ENCODE measurements around the gene GTSF1L.

Gene GTSF1L

GRCh38 chr20:43715511-43715910 lies 11.3 kb downstream of the GTSF1L start:
- no peak for DNase-seq

GRCh38 chr20:43715044-43715443 lies 11.8 kb downstream of the GTSF1L start:
- DNase-seq = no peak

DNA sequence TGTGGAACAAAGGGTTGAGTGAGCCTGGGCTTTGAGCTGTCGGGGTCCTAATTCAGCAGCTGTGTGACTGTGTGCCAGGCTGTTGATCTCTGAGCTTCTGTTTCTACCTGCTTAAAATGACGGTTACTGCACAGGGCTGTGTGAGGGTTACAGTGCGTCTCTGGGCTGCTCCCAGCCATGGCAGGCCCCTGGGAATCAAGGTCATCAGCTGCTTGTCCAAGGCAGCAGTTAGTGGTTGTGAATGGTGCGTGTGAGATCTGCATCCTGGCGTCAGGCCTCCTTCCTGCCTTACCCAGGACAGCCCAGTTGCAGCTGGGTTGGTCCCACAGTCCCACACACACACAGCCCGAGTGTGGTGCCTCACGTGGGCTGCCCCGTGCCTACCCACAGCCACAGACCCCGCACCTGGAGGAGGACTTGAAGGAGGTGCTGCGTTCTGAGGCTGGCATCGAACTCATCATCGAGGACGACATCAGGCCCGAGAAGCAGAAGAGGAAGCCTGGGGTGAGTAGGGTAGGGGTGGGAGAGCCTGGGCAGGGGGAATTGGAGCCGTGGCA lies 15.6 kb downstream of the GTSF1L start:
- no peak for DNase-seq

- DNase-seq = no peak
Observed at GRCh38 chr20:43710370-43711044, 16.3 kb downstream of the GTSF1L start.

GRCh38 chr20:43702502-43702901 lies 24.3 kb downstream of the GTSF1L start:
- DNase-seq = no peak

DNA sequence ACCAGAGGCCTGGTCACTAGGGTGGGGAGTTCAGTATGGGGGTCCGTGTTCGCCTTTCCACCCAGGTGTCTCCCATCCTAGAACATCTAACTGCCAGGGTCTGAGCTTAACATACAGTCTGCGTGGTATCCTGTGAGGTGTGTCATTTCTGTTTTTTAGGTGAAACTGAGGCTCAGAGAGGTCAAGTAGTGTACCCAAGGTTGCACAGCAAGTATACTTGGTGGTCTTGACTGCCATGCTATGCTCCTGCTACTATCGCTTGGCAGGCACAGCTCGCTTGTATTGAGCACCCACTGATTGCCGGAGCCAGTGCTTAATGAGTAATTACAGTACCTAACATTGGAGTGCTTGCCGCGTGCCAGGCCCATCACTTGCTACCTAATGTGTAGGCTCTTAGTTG lies 26.2 kb downstream of the GTSF1L start:
- no peak for DNase-seq

- DNase-seq = no peak
Observed at GRCh38 chr20:43699941-43700565, 26.7 kb downstream of the GTSF1L start.

DNA sequence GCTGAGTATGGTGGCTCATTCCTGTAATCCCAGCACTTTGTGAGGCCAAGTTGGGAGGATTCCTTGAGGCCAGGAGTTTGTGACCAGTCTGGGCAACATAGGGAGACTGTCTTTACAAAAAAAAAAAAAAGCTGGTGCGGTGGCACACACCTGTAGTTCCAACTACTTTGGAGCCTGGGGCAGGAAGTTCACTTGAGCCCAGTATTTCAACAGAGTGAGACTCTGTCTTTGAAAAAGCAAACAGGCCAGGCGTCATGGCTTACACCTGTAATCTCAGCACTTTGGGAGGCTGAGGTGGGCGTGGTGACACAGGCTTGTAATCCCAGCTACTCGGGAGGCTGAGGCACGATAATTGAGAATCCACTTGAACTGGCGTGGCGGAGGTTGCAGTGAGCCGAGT lies 31.2 kb downstream of the GTSF1L start:
- DNase-seq = no peak

DNA sequence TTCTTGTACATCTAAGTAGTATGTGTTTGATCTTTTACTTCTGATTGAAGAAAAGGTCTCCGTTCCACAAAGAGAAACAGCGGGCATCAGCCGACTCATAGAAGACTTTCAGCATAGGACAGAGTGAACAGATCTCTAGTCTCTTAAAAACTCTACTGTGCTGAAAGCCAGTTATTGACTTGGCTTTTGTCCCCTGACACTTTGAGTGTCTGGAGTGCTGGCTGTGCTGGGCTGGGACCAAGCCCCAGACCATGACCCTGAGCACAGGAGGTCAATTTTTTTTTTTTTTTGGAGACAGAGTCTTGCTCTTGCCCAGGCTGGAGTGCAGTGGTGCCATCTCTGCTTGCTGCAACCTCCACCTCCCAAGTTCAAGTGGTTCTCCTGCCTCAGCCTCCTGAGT lies 32.0 kb downstream of the GTSF1L start:
- DNase-seq = no peak

DNA sequence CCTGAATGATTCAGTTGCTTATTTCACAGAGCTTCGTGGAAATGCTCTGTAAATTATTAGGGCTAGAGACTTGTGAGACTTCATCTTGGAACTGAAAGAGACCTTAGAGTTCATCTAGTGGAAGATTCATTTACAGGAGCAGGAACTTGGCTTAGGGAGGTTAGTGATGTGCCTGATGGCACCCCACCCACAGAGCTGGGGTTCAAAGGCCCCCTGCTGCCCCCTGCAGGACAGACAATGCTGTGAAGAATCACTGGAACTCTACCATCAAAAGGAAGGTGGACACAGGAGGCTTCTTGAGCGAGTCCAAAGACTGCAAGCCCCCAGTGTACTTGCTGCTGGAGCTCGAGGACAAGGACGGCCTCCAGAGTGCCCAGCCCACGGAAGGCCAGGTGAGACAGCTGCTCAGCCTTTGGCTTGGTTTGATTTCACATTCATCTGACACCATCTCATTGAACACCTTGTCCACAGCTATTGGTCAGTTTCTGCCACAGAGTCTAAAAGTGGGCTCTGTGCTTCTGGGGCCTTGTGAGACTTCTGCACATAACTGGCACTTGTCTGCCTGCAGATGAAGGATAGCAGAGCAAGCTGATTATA lies 34.8 kb downstream of the GTSF1L start:
- peak; percentile 12 for DNase-seq

DNA sequence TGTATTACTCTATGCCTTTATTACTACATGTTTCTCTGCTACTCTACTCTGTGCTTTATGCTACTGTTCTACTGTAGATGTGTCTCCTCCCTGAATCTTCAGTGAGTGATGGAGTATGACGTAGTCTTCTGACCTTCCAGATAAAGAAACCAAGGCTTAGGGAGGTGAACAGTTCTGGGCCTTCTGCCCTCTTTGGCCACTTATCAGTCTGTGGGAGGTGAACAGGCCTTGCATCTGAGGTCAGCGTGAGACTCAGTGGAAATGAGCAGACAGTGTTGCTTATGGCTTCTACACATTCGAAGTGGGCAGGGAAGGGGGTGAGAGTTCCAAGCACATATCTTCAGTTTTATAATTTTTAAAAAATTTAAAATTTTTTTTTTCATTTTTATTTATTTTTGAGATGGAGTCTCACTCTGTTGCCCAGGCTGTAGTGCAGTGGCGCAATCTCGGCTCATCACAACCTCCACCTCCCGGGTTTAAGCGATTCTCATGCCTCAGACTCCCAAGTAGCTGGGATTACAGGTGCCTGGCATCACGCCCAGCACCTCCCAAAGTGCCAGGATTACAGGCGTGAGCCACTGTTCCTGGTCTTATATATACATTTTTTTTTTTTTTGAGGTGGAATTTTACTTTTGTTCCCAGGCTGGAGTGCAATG lies 35.7 kb downstream of the GTSF1L start:
- no peak for DNase-seq

GRCh38 chr20:43689165-43689564 lies 37.6 kb downstream of the GTSF1L start:
- no peak for DNase-seq

DNA sequence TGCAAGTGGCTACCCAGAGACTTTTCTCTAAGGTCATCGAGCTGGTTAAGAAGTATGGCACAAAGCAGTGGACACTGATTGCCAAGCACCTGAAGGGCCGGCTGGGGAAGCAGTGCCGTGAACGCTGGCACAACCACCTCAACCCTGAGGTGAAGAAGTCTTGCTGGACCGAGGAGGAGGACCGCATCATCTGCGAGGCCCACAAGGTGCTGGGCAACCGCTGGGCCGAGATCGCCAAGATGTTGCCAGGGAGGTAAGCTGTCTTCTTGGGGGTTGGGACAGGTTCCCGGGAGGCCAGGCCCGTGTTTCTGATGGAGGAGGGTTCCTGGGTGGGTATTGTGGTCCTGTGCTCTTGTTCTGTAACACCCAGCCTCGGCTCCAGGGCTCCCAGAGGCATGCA lies 40.0 kb downstream of the GTSF1L start:
- DNase-seq = no peak

GRCh38 chr20:43682446-43682845 lies 44.4 kb downstream of the GTSF1L start:
- DNase-seq = no peak

GRCh38 chr20:43681991-43682410 lies 44.8 kb downstream of the GTSF1L start:
- DNase-seq = no peak

GRCh38 chr20:43681468-43681942 lies 45.3 kb downstream of the GTSF1L start:
- no peak for DNase-seq

DNA sequence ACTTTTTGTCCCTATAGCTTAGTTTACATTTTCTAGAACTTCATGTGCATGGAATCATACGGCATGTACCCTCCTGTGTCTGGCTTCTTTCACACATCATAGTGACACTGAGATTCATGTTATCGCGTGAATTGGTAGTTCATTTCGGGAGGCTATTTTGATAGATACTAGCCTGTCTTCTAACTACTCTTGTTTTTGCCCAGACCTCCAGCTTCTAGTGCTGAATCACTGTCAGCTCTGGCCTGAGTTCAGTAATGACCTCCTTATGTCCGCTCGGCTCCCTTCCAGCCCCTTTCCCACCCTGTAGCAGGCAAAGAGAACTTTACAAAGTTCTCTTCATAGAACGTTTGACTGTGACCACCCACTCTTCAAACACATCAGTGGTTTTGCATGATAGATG lies 45.8 kb downstream of the GTSF1L start:
- DNase-seq = no peak

- no peak for DNase-seq
Observed at GRCh38 chr20:43676368-43676767, 50.4 kb downstream of the GTSF1L start.

Data from central memory CD4-positive, alpha-beta T cell (primary cell).